Measurements from ENCODE around the gene OR5A2.

DNA sequence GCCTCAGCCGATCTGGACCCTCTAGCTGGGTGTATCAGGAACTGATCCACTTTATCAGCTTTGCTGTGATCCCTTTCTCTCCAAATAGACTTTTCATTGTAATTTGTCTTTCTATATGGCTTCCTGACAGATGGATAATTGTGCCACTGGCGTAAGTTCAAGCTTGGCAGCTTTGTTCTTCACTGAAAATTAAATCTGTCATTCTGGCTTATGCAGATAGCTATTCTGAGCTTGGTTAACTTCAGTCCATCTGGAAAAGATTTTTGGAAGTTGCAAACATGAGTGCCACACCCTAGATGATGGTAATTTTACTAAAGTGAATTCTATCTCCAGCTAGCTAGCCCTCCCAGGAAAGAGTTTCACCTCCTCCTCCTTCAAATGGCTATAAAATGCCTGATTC is 8.1 kb downstream of the OR5A2 start:
- no peak for TF ChIP-seq CTCF (IDR thresholded peaks at IDR 0.05)
- no peak for TF ChIP-seq POLR2A (IDR thresholded peaks at IDR 0.05)
